MM.1S (cell line): ENCODE results near the gene COL20A1.

ENCODE experiments used
- EZH2 ChIP-seq: fragments of 300-600 bp; sonication (generic); optimal IDR thresholded peaks from 2 replicates; pipeline ENCODE3; 2017; ENCODE audit warnings: low read depth, mild to moderate bottlenecking, antibody characterized with exemption, low read length, mixed read lengths
- EZH2phosphoT487 ChIP-seq: fragments of 300-600 bp; sonication (generic); IDR thresholded peaks from 2 replicates; pipeline ENCODE4 v1.6.1; 2018; ENCODE audit warnings: antibody characterized with exemption, low read length
- TF ChIP-seq, protein P1 (sequence below): fragments of 300-600 bp; sonication (generic); IDR thresholded peaks from 2 replicates; pipeline ENCODE4 v1.5.1; 2016; ENCODE audit warnings: antibody characterized with exemption, low read length, mixed read lengths

DNA sequence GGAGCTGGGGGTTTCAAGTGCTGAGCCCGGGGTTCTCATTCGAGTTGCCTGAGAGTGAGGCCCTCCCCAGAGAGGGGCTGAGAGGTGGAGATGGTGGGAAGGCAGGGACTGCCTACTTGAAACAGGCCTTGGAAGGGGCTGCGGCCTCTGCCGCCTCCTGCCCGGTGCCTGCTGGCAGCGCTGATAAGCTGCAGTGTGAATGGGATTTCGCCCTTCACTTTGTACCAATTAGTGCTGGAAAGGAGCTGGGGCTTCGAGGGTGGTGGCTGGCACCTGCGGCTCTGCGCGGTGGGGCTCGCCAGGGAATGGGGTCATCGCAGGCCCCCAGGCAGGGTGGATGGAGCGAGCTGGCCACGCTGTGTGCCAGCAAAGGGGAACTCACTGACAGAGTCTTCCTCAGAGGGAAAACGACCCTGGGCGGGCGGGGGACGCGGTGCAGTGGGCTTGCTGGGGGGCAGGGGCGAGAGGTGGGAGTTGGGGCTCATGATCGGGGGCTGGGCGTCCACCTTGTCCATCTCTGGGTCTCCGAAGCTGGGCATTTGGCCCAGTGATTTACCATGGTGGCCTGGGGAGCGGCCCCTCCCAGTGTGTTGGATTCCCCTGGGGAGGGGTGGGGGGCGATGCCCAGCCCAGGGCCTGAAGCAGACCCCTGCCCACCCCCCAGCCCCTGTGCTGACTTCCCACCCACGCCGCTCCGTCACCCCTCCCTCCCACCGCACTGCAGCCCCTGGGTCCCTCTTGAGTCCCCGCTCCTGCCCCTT lies 22.9 kb downstream of the COL20A1 start:
- TF ChIP-seq, protein P1, sequence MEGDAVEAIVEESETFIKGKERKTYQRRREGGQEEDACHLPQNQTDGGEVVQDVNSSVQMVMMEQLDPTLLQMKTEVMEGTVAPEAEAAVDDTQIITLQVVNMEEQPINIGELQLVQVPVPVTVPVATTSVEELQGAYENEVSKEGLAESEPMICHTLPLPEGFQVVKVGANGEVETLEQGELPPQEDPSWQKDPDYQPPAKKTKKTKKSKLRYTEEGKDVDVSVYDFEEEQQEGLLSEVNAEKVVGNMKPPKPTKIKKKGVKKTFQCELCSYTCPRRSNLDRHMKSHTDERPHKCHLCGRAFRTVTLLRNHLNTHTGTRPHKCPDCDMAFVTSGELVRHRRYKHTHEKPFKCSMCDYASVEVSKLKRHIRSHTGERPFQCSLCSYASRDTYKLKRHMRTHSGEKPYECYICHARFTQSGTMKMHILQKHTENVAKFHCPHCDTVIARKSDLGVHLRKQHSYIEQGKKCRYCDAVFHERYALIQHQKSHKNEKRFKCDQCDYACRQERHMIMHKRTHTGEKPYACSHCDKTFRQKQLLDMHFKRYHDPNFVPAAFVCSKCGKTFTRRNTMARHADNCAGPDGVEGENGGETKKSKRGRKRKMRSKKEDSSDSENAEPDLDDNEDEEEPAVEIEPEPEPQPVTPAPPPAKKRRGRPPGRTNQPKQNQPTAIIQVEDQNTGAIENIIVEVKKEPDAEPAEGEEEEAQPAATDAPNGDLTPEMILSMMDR: no peak
- TF ChIP-seq EZH2phosphoT487 (no peak), EZH2 (no peak)
